Omental fat pad (tissue), 4 donors: ENCODE results near the gene TRAF2. TPM values are rescaled to one million over a fixed set of nuclear protein-coding genes. Genes with fewer than 3 reads are reported as not detected.

Experiments
- ATAC-seq: fragments of 150-250 bp; one replicate; pipeline ENCODE4 v1.9.1; 2016; ENCODE audit warnings: mild to moderate bottlenecking, moderate library complexity; ENCODE audit not compliant: low FRiP score
- DNase-seq: peaks from one replicate; pipeline ENCODE4 v3.0.0-alpha.2; 2019; ENCODE audit warnings: low spot score
- total RNA-seq, 4 donors: library from RNA; depleted of rRNA; stranded (reverse); fragments of >200 nt; gene quantifications; one replicate each; pipeline ENCODE4 v1.1.0, GENCODE V29; 2016
- TF ChIP-seq, protein P1 (sequence below), 3 donors: fragments of 450-650 bp; IDR thresholded peaks; one replicate each; pipeline ENCODE4 v1.5.1; 2016 to 2017; ENCODE audit warnings: antibody characterized with exemption in 3 of 3, mild to moderate bottlenecking in 3 of 3, moderate library complexity in 2 of 3

TRAF2 gene
- total RNA-seq, 4 donors from 2014 or later, result 3.2 to 9.1 (median 5.1) TPM

DNA sequence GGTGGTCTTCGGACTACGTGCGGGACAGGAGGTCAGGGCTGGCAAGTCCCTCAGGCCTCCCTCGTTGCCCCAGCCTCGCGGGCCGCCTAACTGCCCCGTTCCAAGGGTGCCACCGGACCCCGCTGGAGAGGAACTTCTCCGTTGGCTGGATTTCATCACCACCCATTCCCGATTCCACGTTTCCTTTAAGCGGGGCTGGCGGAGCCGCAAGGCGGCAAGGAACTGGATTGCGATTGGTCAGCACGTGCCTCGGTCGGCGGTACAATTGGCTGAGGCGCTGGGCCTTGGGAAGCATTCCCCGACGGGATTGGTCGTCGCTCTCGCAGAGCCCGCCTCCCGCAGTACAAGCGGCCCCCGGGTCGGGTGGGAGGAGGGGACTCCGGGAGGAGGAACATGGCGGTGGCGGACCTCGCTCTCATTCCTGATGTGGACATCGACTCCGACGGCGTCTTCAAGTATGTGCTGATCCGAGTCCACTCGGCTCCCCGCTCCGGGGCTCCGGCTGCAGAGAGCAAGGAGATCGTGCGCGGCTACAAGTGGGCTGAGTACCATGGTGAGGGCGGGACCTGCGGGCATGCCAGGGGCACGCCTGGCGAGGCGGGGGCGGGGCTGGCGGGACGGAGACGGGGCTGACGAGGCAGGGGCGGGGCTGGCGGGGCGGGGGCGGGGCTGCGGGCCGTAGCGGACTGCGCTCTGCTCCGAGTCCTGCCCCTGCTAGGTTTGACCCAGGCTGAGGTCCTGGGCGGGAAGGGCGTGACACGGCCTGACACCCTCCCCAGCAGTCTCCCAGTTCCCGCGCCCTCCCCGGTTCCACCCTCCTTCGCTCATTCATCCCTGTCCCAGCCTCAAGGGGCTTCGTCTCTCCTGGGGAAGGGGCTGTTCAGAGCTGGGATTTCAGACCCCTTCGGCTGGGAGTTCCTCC, 37.0 kb upstream of the TRAF2 start, which contains the start of gene PHPT1:
Gene PHPT1, plus strand, starts transcription at position 372 of the 922 bp plus-strand sequence. Its CDS starts 22 bp downstream, at position 394.
- peak; percentile 91 for DNase-seq
- TF ChIP-seq, protein P1, sequence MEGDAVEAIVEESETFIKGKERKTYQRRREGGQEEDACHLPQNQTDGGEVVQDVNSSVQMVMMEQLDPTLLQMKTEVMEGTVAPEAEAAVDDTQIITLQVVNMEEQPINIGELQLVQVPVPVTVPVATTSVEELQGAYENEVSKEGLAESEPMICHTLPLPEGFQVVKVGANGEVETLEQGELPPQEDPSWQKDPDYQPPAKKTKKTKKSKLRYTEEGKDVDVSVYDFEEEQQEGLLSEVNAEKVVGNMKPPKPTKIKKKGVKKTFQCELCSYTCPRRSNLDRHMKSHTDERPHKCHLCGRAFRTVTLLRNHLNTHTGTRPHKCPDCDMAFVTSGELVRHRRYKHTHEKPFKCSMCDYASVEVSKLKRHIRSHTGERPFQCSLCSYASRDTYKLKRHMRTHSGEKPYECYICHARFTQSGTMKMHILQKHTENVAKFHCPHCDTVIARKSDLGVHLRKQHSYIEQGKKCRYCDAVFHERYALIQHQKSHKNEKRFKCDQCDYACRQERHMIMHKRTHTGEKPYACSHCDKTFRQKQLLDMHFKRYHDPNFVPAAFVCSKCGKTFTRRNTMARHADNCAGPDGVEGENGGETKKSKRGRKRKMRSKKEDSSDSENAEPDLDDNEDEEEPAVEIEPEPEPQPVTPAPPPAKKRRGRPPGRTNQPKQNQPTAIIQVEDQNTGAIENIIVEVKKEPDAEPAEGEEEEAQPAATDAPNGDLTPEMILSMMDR (IDR thresholded peaks at IDR 0.05), result no peak
- peak; percentile 92 for ATAC-seq

DNA sequence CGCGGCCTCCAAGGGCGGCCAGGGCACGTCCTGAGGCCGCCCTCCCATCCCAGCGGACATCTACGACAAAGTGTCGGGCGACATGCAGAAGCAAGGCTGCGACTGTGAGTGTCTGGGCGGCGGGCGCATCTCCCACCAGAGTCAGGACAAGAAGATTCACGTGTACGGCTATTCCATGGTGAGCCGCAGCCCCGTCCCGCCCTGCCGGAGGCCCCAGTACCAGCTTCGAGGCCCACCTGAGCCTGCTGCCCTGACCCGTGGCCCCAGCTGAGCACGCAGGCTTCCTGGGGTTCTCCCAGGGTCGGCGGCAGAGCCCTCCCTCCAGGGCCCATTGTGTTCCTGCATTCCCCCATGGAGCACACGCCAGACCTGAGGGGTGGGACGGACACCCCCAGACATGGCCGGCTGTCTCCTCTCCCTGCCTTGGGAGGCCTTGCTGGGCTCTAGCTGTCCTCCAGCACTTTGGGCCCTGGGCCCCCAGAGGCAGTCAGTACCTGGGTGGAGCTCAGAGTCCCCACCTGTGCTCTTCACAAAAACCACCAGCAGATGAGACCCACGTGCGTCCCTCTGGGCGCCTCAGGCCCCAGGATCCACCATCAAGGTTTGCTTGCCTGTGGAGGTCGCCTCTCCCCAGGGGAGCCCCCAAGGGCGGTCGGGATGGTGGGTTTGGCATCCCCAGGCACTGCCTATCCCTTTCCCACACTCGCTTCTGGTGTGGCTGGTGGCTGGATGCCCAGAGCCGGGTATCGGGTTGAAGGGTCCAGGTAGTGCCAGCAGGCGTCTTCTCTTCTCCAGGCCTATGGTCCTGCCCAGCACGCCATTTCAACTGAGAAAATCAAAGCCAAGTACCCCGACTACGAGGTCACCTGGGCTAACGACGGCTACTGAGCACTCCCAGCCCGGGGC, 36.1 kb upstream of the TRAF2 start:
- TF ChIP-seq, protein P1 (IDR thresholded peaks at IDR 0.05), result no peak
- ATAC-seq (no peak), DNase-seq (no peak)

DNA sequence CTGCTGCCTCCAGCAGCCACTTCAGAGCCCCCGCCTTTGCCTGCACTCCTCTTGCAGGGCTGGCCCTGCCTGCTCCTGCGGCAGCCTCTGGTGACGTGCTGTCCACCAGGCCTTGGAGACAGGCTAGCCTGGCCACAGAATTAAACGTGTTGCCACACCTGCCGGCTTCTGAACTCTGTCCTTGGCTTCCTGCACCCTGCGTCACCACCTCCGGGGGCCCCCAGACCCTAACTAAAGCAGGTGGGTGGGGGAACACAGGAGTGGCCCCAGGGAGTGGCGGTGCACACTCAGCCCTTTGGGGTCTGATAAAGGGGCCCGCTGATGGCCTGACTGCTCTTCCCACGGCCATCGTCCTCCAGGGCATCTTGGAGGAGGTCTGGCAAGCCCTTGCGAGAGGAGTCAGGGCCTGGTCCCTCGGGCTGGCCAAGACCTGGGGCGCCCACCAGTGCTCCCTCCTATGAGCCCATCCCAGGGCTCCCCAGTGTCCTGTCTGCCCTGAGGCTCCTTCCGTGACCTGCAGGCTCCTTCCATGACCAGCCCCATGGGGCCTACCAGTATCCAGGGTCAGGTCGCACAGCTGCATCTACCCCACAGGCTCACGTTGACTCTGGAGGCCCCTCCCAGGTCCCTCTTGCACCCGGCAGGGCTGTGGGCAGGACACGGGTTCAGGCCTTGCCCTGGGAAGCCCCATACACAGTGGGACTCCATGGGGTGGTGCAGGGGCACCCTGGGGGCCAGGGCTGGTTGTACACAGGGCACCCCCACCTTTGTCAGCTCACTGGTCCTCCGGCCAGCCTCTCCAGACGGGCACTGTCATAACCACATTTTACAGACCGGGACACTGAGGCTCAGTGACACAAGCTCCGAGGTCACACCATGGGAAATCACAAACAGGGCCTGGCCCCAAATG, 35.2 kb upstream of the TRAF2 start:
- TF ChIP-seq, protein P1 (IDR thresholded peaks at IDR 0.05), result no peak
- ATAC-seq (no peak), DNase-seq (no peak)

DNA sequence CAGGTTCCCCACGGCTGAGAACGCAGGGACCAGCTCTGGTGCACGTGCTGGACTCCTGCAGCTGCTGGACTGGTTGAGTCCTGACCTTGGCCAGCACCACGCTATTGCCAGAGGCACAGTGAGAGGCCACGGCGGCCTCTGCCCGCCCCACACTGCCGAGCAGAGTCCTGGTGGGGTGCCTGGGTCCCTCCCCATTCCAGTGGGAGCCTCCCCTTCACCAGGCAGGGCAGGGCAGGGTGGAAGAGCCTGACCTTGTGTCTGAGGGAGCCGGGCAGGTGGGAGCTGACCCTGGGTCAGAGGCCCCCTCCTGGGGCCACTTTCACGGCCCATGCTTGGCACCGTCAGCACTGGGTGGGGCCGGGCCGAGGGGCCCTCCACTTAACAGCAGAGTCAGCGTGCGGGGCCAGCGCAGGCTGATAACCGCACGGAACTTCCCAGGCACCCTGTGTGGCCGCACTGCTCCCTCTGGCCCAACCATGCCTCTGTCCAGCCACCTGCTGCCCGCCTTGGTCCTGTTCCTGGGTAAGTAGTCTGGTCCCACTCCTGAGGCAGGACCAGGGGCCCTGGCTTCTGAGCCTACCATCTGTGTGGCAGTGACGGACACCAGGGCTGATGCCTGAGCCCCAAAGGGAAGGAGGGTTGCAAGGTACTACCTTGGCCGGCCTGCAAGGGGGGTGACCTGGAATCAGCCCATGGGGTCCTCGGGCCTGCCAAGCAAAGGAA, 34.2 kb upstream of the TRAF2 start, which contains the start of gene MAMDC4:
Gene MAMDC4, plus strand, starts transcription at position 406 of the 723 bp plus-strand sequence. Its CDS starts 71 bp downstream, at position 477.
- DNase-seq (no peak), ATAC-seq (no peak)
- TF ChIP-seq, protein P1 (IDR thresholded peaks at IDR 0.05), result no peak

DNA sequence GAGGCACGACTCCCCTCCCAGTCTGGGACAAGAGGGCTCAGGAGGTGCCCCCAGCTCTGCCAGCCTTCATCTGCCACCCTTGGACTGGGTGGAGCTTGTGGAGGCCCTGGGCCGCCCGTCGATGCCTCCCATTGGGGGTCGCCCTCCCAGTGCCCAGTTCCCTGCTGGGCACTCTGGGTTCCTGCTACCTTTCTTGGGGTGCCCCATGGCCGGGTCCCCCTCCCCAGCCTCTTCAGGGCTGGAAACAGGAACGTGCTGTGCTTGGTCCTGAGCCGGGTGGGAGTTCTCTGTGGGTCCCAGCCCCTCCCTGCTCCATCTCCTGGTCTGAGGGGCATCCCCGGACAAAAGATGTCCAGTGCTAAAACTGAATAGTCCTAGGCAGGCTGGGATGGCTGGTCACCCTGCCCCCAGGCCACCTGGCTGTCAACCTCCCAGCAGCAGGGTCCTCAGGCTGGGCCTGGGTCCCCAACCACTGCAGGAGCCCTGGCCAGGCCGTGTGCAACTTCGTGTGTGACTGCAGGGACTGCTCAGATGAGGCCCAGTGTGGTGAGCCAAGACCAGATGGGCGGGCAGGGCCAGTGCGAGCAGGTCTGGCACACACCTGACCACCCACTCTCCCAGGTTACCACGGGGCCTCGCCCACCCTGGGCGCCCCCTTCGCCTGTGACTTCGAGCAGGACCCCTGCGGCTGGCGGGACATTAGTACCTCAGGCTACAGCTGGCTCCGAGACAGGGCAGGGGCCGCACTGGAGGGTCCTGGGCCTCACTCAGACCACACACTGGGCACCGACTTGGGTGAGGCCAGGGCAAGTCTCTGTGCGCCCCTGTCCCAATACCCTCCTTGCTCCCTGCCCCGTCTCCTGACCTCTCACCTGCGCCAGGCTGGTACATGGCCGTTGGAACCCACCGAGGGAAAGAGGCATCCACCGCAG, 33.4 kb upstream of the TRAF2 start:
- DNase-seq (no peak), ATAC-seq (no peak)
- TF ChIP-seq, protein P1 (IDR thresholded peaks at IDR 0.05), result no peak
